ENCODE results near the gene PUM2. TPM values are rescaled to one million over a fixed set of nuclear protein-coding genes. Genes with fewer than 3 reads are reported as not detected.

Gene PUM2
- total RNA-seq, 4 donors from 2014 or later: 29.3 to 81.4 (median 48.2) TPM

DNA sequence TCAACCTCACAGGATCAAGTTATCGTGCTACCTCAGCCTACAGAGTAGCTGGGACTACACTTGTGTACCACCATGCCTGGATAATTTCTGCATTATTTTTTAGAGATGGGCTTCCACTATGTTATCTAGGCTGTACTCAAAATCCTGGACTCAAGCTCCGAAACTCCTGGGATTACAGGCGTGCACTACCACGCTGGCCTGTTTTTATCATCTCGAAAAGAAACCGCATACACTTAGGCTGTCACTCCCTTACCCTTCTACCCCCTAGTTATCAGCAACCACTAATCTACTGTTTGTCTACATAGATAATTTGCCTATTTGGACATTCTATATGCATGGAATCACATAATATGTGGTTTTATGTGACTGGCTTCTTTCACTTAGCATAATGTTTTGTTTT, 8.5 kb upstream of the PUM2 start:
- no peaks in the 10 kb centered on the region for H3K27me3 ChIP-seq
- H3K4me3 ChIP-seq: no peak overlapping the region
- no peak overlapping the region for H3K27ac ChIP-seq
- H3K36me3 ChIP-seq: no peaks in the 10 kb centered on the region
- H3K9me3 ChIP-seq: no peaks in the 10 kb centered on the region
- TF ChIP-seq CTCF (IDR thresholded peaks at IDR 0.05): no peak
- TF ChIP-seq POLR2A (IDR thresholded peaks at IDR 0.05): no peak
- peaks cover 6 to 31% (median 9%) of the 10 kb centered on the region in 3 donors for H3K4me1 ChIP-seq
- intact Hi-C loops (cut with DNase I): no loop called here
- DNase-seq: no peak
- WGBS, 2 donors: 96% methylated on average over 6 of the region's 6 CpGs

- intact Hi-C loops (cut with DNase I): no loop called here
- no peak for DNase-seq
- Histone ChIP-seq H3K27me3 (no peaks in the 10 kb centered on the region), H3K36me3 (no peaks in the 10 kb centered on the region), H3K4me3 (no peak overlapping the region), H3K4me1 (peaks cover 14 to 44% (median 14%) of the 10 kb centered on the region in 3 donors), H3K9me3 (no peaks in the 10 kb centered on the region), H3K27ac (no peak overlapping the region)
- 85 to 89% methylated on average over 13 of the region's 13 CpGs for WGBS, 2 donors
- no peak for TF ChIP-seq CTCF (IDR thresholded peaks at IDR 0.05)
- no peak for TF ChIP-seq POLR2A (IDR thresholded peaks at IDR 0.05)
Measured at GRCh38 chr2:20357638-20358389, 7.2 kb upstream of the PUM2 start.

DNA sequence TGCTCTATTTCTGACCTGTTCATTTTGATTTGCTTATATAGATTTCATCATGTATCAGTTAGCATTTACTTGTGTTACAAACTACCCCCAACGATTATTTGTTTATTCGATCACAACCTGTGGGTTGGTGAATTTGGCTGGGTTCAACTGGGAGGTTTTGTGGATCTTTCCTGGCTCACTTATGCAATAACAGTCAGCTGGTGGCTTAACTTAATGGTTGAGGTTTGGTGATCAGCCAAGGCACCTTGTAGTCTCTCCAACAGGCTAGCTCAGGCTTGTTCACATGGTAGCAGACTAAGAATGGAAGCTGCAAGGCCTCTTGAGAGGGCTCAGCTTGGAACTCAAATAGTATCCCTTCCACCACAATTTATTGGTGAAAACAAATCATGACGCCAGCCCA, 5.4 kb upstream of the PUM2 start:
- 45 to 49% methylated on average over 3 of the region's 3 CpGs for WGBS, 2 donors
- Histone ChIP-seq H3K27me3 (no peaks in the 10 kb centered on the region), H3K9me3 (no peaks in the 10 kb centered on the region), H3K27ac (peak overlapping the region in 3 of 4 donors; percentile 60 to 70 (median 69)), H3K4me3 (no peak overlapping the region), H3K36me3 (no peaks in the 10 kb centered on the region), H3K4me1 (peaks cover 27 to 62% (median 28%) of the 10 kb centered on the region in 3 donors)
- DNase-seq: no peak
- intact Hi-C loops (cut with DNase I): no loop called here
- TF ChIP-seq CTCF (IDR thresholded peaks at IDR 0.05) (no peak), POLR2A (IDR thresholded peaks at IDR 0.05) (no peak)

GRCh38 chr2:20355131-20355530, 4.5 kb upstream of the PUM2 start:
- Histone ChIP-seq H3K36me3 (no peaks in the 10 kb centered on the region), H3K27ac (no peak overlapping the region), H3K4me3 (no peak overlapping the region), H3K27me3 (no peaks in the 10 kb centered on the region), H3K4me1 (peaks cover 27 to 58% (median 28%) of the 10 kb centered on the region in 3 donors), H3K9me3 (no peaks in the 10 kb centered on the region)
- TF ChIP-seq POLR2A (IDR thresholded peaks at IDR 0.05): no peak
- TF ChIP-seq CTCF (IDR thresholded peaks at IDR 0.05): no peak
- intact Hi-C loops (cut with DNase I): no loop called here
- 74 to 78% methylated on average over 2 of the region's 2 CpGs for WGBS, 2 donors
- no peak for DNase-seq

DNA sequence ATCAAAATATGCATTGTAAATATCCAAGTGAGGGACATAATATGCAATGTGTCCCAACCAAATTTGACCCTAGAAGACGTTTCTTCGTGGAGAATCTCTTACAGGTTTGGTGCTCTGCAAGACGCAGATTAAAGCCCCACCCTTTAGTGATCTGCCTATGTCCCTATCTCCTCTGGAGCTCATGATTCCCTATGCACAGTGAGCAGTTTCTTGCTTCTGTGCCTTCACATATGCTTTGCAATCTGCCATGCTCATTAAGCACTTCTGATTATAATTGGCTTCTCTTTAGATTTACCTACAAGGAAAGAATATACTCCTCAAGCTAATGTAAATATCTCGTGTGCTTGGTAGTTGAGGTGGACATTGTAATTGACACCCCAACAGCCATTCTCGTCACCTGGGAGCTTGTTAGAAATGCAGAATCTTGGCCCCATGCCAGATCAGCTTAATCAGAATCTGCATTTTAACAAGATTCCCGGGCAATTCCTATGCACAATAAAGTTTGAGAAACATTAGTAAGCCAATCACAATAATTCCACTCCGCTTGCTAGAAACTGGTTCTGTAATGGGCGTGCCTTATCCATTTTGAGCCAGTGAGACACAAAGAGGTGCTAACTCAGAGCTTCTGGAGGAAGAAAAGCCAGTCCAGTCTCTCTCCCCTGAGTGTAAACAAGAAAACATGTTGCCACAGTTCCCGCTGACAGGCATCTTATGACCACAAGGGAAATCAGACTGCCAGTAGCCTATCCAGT, 2.8 kb upstream of the PUM2 start:
- Histone ChIP-seq H3K27me3 (no peaks in the 10 kb centered on the region), H3K4me1 (peaks cover 34 to 69% (median 39%) of the 10 kb centered on the region in 3 donors), H3K27ac (peak overlapping the region; percentile 72 to 99 (median 98)), H3K9me3 (no peaks in the 10 kb centered on the region), H3K4me3 (no peak overlapping the region), H3K36me3 (peaks cover 0 to 4% (median 0%) of the 10 kb centered on the region in 3 donors)
- intact Hi-C loops (cut with DNase I): no loop called here
- WGBS, 2 donors: 42 to 64% methylated on average over 9 of the region's 9 CpGs
- no peak for DNase-seq
- TF ChIP-seq CTCF (IDR thresholded peaks at IDR 0.05) (no peak), POLR2A (IDR thresholded peaks at IDR 0.05) (no peak)

Measured in esophagus squamous epithelium (tissue), 5 donors.